Keratinocyte (primary cell): ENCODE data around the gene MINDY4. TPM values are rescaled to one million over a fixed set of nuclear protein-coding genes. Genes with fewer than 3 reads are reported as not detected.

Experiments
- DNase-seq: peaks from one replicate; pipeline ENCODE4 v3.0.0-alpha.2; 2011; ENCODE audit warnings: low read depth, missing footprints, low spot score
- FAIRE-seq: peaks from 2 replicates; lab custom pipeline; 2011; peaks lifted over from hg19 to GRCh38; lab: Jason Lieb, UNC
- H2AFZ ChIP-seq: 2 replicates; pipeline ENCODE4 v1.6.0; 2012; ENCODE audit warnings: low read length, control low read depth, inconsistent platforms; ENCODE audit not compliant: control insufficient read depth
- H3K27ac ChIP-seq: 2 replicates; pipeline ENCODE4 v1.5.1; 2011; ENCODE audit warnings: low read length; ENCODE audit not compliant: control insufficient read depth, insufficient read depth
- H3K27me3 ChIP-seq: 3 replicates; pipeline ENCODE4 v1.6.0; 2011; ENCODE audit warnings: low read length; ENCODE audit not compliant: control insufficient read depth, insufficient read depth; ENCODE audit errors: extremely low read depth
- H3K36me3 ChIP-seq, 2 experiments: 2 replicates in 1 of 2; 3 replicates in 1 of 2; pipeline ENCODE4 v1.5.1; 2011; ENCODE audit warnings: low read length in 2 of 2, mild to moderate bottlenecking in 1 of 2; ENCODE audit not compliant: control insufficient read depth in 2 of 2, insufficient read depth in 2 of 2; ENCODE audit errors: extremely low read depth in 1 of 2
- H3K4me1 ChIP-seq: 3 replicates; pipeline ENCODE4 v1.5.1; 2011; ENCODE audit warnings: low read length; ENCODE audit not compliant: control insufficient read depth, insufficient read depth; ENCODE audit errors: extremely low read depth
- H3K4me2 ChIP-seq: 3 replicates; pipeline ENCODE4 v1.6.0; 2011; ENCODE audit warnings: low read depth, low read length; ENCODE audit not compliant: control insufficient read depth, insufficient read depth; ENCODE audit errors: extremely low read depth
- H3K4me3 ChIP-seq, 3 experiments: fragments of 200-600 bp in 1 of 3; sonication (generic) in 1 of 3; 2 replicates in 2 of 3; 3 replicates in 1 of 3; pipeline ENCODE4 v1.5.1; 2011 to 2016; ENCODE audit warnings: low read length in 3 of 3, mild to moderate bottlenecking in 3 of 3, control low read depth in 2 of 3, inconsistent platforms in 1 of 3, low read depth in 1 of 3, mixed read lengths in 1 of 3, mixed run types in 1 of 3, moderate library complexity in 1 of 3; ENCODE audit not compliant: control insufficient read depth in 2 of 3, insufficient read depth in 2 of 3; ENCODE audit errors: extremely low read depth in 1 of 3
- H3K79me2 ChIP-seq: 2 replicates; pipeline ENCODE4 v1.6.0; 2012; ENCODE audit warnings: low read length; ENCODE audit not compliant: control insufficient read depth, insufficient read depth
- H3K9ac ChIP-seq: 3 replicates; pipeline ENCODE4 v1.6.0; 2011; ENCODE audit warnings: low read length; ENCODE audit not compliant: control insufficient read depth, insufficient read depth; ENCODE audit errors: extremely low read depth
- H3K9me1 ChIP-seq: 3 replicates; pipeline ENCODE4 v1.6.0; 2011; ENCODE audit warnings: low read length; ENCODE audit not compliant: control insufficient read depth, insufficient read depth; ENCODE audit errors: extremely low read depth
- H3K9me3 ChIP-seq: 2 replicates; pipeline ENCODE4 v1.5.1; 2012; ENCODE audit warnings: low read depth, low read length; ENCODE audit not compliant: control insufficient read depth
- H4K20me1 ChIP-seq: 3 replicates; pipeline ENCODE4 v1.6.0; 2011; ENCODE audit warnings: low read length; ENCODE audit not compliant: control insufficient read depth, insufficient read depth; ENCODE audit errors: extremely low read depth
- EZH2 ChIP-seq: IDR thresholded peaks from one replicate; pipeline ENCODE4 v1.6.1; 2012; ENCODE audit warnings: inconsistent platforms, mild to moderate bottlenecking, low read length, moderate library complexity
- dilution Hi-C: fragments of 300-500 bp; cut with MboI; formaldehyde crosslinking; loops from one replicate; pipeline ENCODE4 v1.7.0; 2020; ENCODE audit warnings: low sequenced_read_pairs; ENCODE audit not compliant: extremely low pct_ligation_motif_present
- polyA plus RNA-seq, 5 experiments: library from polyadenylated mRNA; depleted of rRNA in 3 of 5; stranded (reverse) in 3 of 5; stranded (forward) in 1 of 5; unstranded in 1 of 5; fragments of >200 nt; gene quantifications; 1 replicate in 1 of 5; 2 replicates in 3 of 5; 3 replicates in 1 of 5; pipeline versions ENCODE4 v1.2.1 to v1.2.3, GENCODE V29; 2011 to 2012; ENCODE audit warnings: missing spikeins in 2 of 5, low read depth in 1 of 5, low replicate concordance in 1 of 5
- TF ChIP-seq, protein P1 (sequence below), 3 experiments: IDR thresholded peaks in 1 of 3; conservative IDR thresholded peaks in 1 of 3; optimal IDR thresholded peaks in 1 of 3; 2 replicates in 2 of 3; 3 replicates in 1 of 3; pipeline versions ENCODE3 to v1.5.1; 2011; ENCODE audit warnings: low read length in 3 of 3, mild to moderate bottlenecking in 3 of 3, moderate library complexity in 2 of 3, control low read depth in 1 of 3, inconsistent platforms in 1 of 3; ENCODE audit not compliant: insufficient read depth in 2 of 3; ENCODE audit errors: extremely low read depth in 1 of 3

MINDY4 gene
- polyA plus RNA-seq, 1 donor (not counting 4 experiments of a cell fraction or from before 2014, with no cell fraction given) = 1.5 TPM

DNA sequence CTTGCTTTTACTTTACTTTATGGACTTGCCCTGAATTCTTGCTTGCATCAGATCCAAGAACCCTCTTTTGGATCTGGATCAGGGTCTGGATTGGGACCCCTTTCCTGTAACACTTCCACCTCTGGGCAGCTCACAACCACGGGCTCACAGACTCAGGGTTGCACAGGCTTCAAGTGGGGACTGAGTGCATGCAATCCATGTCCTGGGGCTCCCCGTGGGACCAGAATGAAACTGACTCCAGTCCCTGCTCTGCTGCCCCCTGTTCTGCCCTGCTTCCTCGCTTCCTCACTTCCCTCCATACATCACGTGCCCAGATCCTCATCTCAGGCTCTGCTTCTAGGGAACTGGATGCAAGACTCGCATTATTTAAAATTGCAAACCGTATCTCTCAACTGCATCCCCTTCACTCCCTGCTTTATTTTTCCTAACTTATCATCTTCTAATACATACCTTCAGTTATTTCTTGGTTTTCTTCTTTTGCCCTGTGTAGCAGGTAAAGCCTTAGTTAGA, 42.6 kb upstream of the MINDY4 start:
- Histone ChIP-seq H3K27ac (no peak overlapping the region), H3K9me3 (no peaks in the 10 kb centered on the region), H3K4me1 (no peaks in the 10 kb centered on the region), H3K27me3 (peaks cover 46% of the 10 kb centered on the region), H3K4me2 (no peak overlapping the region), H4K20me1 (no peaks in the 10 kb centered on the region), H3K9ac (no peak overlapping the region), H3K36me3 (no peaks in the 10 kb centered on the region), H3K4me3 (no peak overlapping the region), H2AFZ (no peak overlapping the region), H3K9me1 (no peaks in the 10 kb centered on the region), H3K79me2 (no peaks in the 10 kb centered on the region)
- dilution Hi-C loops = loop anchor here (25.0 kb wide), 1 partner anchor 91 kb away; no protein-coding TSS in a partner anchor
- DNase-seq (no peak), FAIRE-seq (no peak)
- TF ChIP-seq EZH2 = no peak
- TF ChIP-seq, protein P1, sequence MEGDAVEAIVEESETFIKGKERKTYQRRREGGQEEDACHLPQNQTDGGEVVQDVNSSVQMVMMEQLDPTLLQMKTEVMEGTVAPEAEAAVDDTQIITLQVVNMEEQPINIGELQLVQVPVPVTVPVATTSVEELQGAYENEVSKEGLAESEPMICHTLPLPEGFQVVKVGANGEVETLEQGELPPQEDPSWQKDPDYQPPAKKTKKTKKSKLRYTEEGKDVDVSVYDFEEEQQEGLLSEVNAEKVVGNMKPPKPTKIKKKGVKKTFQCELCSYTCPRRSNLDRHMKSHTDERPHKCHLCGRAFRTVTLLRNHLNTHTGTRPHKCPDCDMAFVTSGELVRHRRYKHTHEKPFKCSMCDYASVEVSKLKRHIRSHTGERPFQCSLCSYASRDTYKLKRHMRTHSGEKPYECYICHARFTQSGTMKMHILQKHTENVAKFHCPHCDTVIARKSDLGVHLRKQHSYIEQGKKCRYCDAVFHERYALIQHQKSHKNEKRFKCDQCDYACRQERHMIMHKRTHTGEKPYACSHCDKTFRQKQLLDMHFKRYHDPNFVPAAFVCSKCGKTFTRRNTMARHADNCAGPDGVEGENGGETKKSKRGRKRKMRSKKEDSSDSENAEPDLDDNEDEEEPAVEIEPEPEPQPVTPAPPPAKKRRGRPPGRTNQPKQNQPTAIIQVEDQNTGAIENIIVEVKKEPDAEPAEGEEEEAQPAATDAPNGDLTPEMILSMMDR (optimal IDR thresholded peaks at IDR 0.05 in 1 of 3, IDR thresholded peaks at IDR 0.05 in 1 of 3, conservative IDR thresholded peaks at IDR 0.05 in 1 of 3; ENCODE audit: extremely low read depth in 1 of 3, insufficient read depth in 2 of 3, low read length in 3 of 3) = no peak

DNA sequence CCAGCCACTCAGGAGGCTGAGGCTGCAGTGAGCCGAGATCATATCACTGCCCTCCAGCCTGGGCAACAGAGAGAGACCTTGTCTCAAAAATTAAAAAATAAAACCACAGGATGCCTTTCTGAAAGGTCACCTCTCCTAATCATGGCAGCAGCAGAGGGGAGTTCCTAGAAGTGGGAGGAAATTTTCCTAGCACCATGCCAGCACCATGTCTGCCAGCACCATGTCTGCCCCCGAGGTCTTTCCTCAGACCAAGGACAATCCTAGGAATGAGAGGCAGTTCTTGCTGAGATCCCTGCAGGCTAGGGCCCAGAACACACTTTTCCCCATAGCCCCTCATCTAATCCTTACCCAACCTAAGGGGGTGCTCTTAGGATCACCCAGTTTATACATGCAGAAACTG, 41.6 kb upstream of the MINDY4 start:
- no peak for FAIRE-seq
- TF ChIP-seq, protein P1 (optimal IDR thresholded peaks at IDR 0.05 in 1 of 3, IDR thresholded peaks at IDR 0.05 in 1 of 3, conservative IDR thresholded peaks at IDR 0.05 in 1 of 3; ENCODE audit: extremely low read depth in 1 of 3, insufficient read depth in 2 of 3, low read length in 3 of 3) = no peak
- TF ChIP-seq EZH2 = no peak
- Histone ChIP-seq H3K4me3 (no peak overlapping the region), H3K79me2 (no peaks in the 10 kb centered on the region), H4K20me1 (no peaks in the 10 kb centered on the region), H2AFZ (no peak overlapping the region), H3K36me3 (no peaks in the 10 kb centered on the region), H3K4me1 (no peaks in the 10 kb centered on the region), H3K27me3 (peaks cover 38% of the 10 kb centered on the region), H3K9me1 (no peaks in the 10 kb centered on the region), H3K9me3 (no peaks in the 10 kb centered on the region), H3K9ac (no peak overlapping the region), H3K27ac (no peak overlapping the region), H3K4me2 (no peak overlapping the region)
- no peak for DNase-seq
- dilution Hi-C loops = loop anchor here (25.0 kb wide), 1 partner anchor 92 kb away; no protein-coding TSS in a partner anchor
